Epithelial cell of proximal tubule (primary cell): ENCODE results near the gene CNTN2. TPM values are rescaled to one million over a fixed set of nuclear protein-coding genes. Genes with fewer than 3 reads are reported as not detected.

Experiments
- DNase-seq: peaks from one replicate; pipeline ENCODE4 v3.0.0-alpha.2; 2011; ENCODE audit warnings: low read depth
- H3K4me3 ChIP-seq: 2 replicates; pipeline ENCODE4 v1.5.1; 2011; ENCODE audit warnings: low read depth, mild to moderate bottlenecking, low read length
- CTCF ChIP-seq: conservative IDR thresholded peaks from 2 replicates; pipeline ENCODE4 v1.5.1; 2012; ENCODE audit warnings: low read depth, mild to moderate bottlenecking, low read length
- total RNA-seq: library from RNA; depleted of rRNA; stranded (reverse); fragments of >200 nt; gene quantifications from 2 replicates; pipeline ENCODE4 v1.2.3, GENCODE V29; 2015

CNTN2 gene
- total RNA-seq, 1 donor from 2014 or later, result not detected

GRCh38 chr1:205020466-205020865, 22.5 kb upstream of the CNTN2 start:
- TF ChIP-seq CTCF, result no peak
- DNase-seq, result no peak
- H3K4me3 ChIP-seq, result no peak overlapping the region

- no peak for DNase-seq
- no peak for TF ChIP-seq CTCF
- H3K4me3 ChIP-seq, result no peak overlapping the region
These were observed 18.3 kb upstream of the CNTN2 start for GRCh38 chr1:205024679-205025078.

- TF ChIP-seq CTCF, result no peak
- H3K4me3 ChIP-seq, result no peak overlapping the region
- DNase-seq, result no peak
These were observed 17.8 kb upstream of the CNTN2 start for GRCh38 chr1:205025239-205025638.

- no peak for TF ChIP-seq CTCF
- DNase-seq, result no peak
- no peak overlapping the region for H3K4me3 ChIP-seq
These were observed 16.8 kb upstream of the CNTN2 start for GRCh38 chr1:205026181-205026580.

GRCh38 chr1:205028390-205028789, 14.6 kb upstream of the CNTN2 start:
- TF ChIP-seq CTCF, result no peak
- no peak overlapping the region for H3K4me3 ChIP-seq
- no peak for DNase-seq

GRCh38 chr1:205028924-205029323, 14.1 kb upstream of the CNTN2 start:
- no peak for TF ChIP-seq CTCF
- H3K4me3 ChIP-seq, result no peak overlapping the region
- DNase-seq, result no peak

GRCh38 chr1:205030241-205030640, 12.8 kb upstream of the CNTN2 start:
- H3K4me3 ChIP-seq, result no peak overlapping the region
- no peak for TF ChIP-seq CTCF
- no peak for DNase-seq
